HPDE6-E6E7 (cell line): ENCODE data around the gene FAM219A.
"Not testable (repeated sequence)": the region's sequence is repeated elsewhere in the genome, so short reads cannot be mapped to it uniquely, and the experiment has no call there.

Source experiments
- DNase-seq: peaks from one replicate; pipeline ENCODE4 v3.0.0; 2011; ENCODE audit warnings: missing footprints; ENCODE audit errors: extremely low spot score

The FAM219A gene

DNA sequence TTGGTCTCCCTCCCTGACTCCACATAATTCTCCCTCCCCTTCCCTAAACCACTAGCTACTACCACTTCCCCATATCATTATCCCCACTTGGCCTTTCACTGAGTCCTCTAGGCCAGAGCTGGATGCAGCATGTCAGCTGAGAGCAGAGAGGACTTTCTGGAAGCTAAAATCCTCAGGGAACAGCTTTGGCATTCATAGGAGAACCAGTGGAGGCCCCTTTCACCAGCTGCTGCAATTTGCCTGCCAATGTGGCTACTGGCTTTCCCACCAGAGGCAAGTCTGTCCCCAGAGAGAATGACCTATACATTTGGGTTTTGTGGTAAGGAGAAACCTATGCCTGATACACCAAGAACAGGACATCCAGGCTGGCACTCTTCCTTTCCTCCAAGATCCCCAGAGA lies 14.4 kb downstream of the FAM219A start:
- DNase-seq: no peak

DNA sequence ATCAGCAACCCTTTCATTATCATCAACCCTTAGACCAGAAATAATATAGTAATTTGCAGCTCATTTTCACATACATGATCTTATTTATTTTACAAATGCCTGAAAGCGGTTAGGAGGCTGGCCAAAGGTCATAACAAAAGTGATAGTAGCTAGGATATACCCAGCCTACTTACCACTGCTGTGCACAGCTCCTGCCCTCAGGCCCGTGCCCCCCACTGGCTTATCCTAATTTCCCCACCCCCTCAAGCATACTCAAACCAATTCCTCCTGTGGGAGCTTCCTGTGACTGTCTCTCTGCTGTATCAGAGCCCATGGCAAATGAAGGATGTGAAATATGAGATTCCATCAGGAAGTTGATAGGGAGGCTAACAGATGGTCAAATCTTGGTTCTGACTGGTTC lies 14.8 kb downstream of the FAM219A start:
- no peak for DNase-seq

- no peak for DNase-seq
Observed at GRCh38 chr9:34442770-34443169, 15.6 kb downstream of the FAM219A start.

DNA sequence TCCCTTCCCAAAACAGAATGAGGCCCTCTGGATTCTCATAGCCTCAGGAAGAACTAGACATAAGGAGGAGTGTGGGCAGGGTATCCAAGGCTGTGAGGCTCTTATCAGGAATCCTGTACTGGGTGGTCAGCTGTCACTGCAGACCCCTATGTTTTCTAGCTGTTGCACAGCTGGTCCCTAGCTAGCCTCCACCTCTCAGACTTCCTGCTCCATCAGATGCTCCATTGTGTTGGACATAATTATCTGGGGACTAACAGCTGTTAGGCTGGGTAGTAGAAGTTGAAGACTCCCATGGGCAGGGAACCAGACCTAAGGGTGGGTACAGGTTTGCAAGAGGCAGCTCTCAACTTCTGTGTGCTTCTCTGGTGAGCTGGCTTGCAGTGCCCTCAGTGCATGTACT lies 18.4 kb downstream of the FAM219A start:
- DNase-seq: no peak

- DNase-seq: not testable (repeated sequence)
Observed at GRCh38 chr9:34438465-34438864, 19.9 kb downstream of the FAM219A start.

DNA sequence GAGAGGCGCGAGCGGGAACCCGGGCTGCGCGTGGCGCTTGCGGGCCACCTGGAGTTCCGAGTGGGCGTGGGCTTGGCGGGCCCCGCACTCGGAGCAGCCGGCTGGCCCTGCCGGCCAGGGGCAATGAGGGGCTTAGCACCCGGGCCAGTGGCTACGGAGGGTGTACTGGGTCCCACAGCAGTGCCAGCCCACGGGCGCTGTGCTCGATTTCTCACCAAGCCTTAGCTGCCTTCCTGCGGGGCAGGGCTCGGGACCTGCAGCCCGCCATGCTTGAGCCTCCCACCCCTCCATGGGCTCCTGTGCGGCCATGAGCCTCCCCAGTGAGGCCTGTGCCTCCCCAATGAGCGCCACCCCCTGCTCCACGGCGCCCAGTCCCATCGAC lies 20.5 kb downstream of the FAM219A start:
- DNase-seq: not testable (repeated sequence)

DNA sequence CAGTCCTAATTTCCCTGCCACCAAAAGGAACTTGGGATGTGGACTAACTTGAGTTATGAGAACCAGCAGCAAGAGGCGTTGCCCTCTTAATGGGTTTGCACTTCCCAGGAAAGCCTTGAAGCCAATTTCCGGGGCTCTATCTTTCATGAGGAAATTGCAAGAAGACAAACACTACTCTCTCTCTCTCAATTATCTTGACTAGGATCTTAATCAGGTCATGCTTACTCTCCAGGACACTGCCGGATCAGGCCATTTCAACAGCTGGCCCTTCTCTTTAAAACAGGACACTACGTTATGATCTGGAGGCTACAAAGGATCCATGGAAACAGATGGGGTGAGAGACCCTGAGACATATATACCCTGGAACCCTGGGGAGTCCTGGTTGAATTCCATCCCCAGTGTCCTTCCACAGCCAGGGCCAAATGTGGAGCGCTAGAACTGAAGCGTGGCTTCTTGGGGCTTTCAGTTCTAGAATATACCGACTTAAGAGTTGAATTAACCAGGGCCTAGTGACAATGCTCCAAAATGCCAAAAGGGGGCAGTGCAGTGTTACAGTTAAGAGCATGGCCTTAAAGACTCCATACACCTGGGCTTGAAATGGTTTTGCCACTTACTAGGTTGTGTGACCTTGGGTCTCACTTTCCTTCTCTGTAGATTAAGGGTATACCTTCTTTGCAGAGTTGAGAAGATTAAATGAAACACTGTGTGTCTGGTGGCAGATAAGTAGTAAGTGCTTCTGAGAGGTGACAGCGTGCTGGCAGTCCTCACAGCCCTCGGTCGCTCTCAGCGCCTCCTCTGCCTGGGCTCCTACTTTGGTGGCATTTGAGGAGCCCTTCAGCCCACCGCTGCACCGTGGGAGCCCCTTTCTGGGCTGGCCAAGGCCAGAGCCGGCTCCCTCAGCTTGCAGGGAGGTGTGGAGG lies 21.1 kb downstream of the FAM219A start:
- no peak for DNase-seq

GRCh38 chr9:34431667-34432066 lies 26.7 kb downstream of the FAM219A start:
- no peak for DNase-seq

- DNase-seq: peak; percentile 56
Observed at GRCh38 chr9:34430843-34431437, 27.4 kb downstream of the FAM219A start.

GRCh38 chr9:34428325-34428958 lies 29.9 kb downstream of the FAM219A start:
- DNase-seq: no peak

DNA sequence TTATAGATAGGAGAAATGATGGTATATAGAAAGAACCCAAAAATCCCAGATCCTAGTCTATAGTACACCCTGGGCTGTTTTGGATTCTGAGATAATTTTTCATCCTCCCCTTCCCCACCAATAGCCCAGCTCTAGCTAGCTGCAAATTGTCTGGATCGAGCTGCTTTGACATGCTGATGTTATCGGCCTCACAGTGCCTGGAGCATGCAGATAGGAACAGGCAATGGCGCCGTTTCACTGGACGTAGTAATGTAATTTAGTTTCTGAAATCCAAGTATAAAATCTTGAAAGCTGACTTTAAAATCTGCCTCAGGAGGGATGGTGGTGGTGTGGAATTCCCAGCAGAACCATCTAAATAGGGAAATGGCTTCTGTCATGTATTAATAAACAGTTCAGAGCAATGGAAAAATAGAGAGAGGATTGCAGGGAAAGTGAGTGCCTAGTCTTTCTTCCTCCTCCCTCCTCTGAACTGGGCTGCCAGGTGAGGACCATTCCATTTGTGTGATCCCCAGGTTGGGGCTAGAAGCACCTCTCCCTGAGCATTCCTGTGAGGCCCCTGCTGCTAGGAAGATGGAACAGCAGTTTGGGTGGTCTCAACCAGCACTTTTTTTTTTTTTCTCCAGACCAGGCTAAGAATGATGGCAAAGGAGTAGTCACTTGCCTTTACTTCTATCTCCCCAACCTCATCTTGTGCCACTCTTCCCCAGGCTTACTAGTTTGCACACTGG lies 31.9 kb downstream of the FAM219A start:
- no peak for DNase-seq

DNA sequence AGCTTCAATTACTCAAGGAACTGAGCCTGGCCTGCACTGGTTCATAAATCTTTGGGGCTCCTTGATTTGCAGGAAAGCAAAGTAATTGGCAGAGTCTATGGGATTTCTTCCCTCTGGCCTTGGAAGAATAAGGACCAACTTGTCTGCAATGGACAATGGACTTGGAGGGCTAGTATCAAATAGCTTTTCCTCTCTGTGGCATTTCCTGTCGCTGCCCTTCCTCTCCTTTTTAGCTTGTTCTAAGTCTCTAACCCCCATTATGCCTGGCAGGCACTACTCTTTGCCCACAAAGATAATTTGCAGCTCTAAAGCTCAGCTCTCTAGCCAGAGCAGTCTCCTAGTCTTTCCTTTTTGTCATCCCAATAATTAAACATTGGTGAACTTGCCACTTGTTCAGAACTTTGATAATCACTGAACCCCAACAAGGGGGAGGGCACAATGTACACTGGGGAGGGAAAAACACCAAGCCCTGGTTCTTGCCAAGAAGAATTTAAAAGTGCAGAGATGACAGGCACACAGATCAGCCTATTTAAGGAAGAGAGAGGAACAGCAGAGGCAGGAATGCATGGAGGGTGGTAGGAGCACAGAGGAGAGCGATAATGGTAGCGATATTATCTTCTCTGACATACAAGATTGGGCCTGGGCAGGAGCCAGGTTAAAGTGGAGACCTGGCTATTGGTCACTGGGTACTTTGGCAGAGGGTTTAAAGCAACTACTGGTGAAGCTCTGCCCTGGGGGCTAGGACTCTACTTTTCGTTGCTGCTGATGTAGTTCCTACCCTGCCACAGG lies 38.5 kb downstream of the FAM219A start:
- no peak for DNase-seq

GRCh38 chr9:34417734-34418133 lies 40.6 kb downstream of the FAM219A start:
- no peak for DNase-seq

DNA sequence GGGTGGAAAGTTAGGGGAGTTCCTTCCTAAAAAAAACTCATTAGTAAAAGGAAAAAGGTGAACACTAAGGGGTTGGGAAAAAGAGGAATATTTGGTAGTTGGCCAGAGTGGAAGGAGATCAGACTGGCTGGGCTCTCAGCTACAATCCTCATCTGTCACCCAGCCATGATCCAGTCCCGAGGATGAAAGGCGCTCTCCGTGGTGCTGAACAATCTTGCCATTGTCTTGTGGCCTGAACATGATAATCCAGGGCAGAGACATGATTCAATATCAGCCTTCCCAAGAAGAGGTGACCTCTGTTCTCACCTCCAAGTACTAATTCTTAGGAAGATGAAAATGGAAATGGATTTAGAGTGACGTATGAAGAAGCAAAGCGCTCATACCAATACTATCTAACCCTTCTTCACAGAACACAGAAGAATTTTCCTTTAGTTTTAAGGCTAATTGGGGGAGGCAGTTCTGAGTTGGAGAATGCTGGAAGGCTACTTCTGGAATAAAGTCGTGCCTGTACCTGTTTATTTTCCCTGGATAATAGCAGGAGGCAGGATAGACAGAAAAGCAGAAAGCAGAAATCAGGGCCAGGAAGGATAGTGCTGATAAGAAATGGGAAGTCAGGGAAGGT lies 45.0 kb downstream of the FAM219A start:
- DNase-seq: peak; percentile 45

DNA sequence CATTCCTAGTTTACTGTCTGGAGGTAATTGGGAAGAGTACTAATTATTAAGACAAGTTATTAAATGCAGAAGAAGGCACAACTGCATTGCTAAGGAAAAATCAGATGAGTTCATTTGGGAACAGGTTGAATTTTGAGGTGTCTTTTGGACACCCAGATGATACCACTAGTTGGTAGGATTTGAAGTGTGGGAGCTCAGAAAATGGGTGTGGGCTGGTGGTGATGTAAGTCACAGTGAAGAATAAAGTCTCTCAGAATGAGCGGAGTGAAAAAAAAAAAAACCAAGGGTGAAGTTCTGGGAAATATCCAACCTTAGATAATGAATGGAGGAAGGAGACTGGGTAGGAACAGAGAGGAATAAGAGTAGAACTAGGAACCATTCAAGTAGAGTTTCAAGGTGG lies 46.0 kb downstream of the FAM219A start:
- no peak for DNase-seq

DNA sequence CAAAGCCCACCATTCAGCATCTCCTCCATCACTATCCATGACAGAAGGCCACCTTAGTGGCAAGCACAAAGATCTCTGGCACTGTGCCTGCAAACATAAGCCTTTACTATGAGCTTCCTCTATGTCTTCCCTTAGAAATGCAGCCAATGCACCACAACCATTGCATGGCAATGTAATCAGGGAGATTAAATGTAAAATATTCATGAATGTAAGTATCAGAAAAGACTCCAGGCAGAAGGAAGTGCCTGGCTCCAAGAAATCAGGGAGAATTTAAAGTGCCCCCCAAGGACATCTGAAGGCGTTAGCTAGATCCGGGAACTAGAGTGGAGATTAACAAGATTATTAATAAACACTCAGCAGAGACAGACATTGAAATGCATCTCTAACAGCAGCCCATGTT lies 49.2 kb downstream of the FAM219A start:
- DNase-seq: no peak

- DNase-seq: no peak
Observed at GRCh38 chr9:34408173-34408572, 50.2 kb downstream of the FAM219A start.

DNA sequence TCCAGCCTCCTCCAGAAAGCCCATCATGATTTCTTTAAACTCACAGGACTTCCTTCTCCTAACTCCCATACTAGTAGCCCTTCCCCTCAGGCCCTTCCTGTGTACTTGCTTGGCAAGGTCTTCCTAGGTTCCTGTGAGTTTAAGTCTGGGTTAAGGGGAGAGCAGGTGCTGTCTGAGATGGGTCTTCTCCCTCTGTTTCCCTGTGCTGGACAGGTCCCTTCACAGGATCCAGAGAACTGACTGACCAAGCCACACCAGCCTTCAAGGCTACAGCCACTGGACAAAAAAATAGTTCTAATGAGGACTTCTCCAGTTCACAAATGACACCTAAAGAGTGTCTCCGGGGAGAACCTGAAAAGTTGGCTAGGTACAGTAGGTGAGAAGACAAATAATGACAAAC lies 52.2 kb downstream of the FAM219A start:
- DNase-seq: no peak

- DNase-seq: no peak
Observed at GRCh38 chr9:34405719-34406118, 52.7 kb downstream of the FAM219A start.

- peak; percentile 49 for DNase-seq
Observed at GRCh38 chr9:34403554-34404380, 54.6 kb downstream of the FAM219A start.
